ENCODE measurements around the gene DACT3. TPM values are rescaled to one million over a fixed set of nuclear protein-coding genes. Genes with fewer than 3 reads are reported as not detected.
"Not testable (repeated sequence)": the region's sequence is repeated elsewhere in the genome, so short reads cannot be mapped to it uniquely, and the experiment has no call there.

Gene DACT3
- total RNA-seq, 4 donors from 2014 or later, result 1.3 to 4.1 (median 2.6) TPM

- TF ChIP-seq POLR2A (IDR thresholded peaks at IDR 0.05) (no peak), CTCF (IDR thresholded peaks at IDR 0.05) (no peak)
- no peak overlapping the region for H3K4me3 ChIP-seq (ENCODE audit: low read depth, poor library complexity, severe bottlenecking)
- no peak for DNase-seq (ENCODE audit: low spot score in 2 of 2)
- 70 to 71% methylated on average over 12 to 14 of the region's 14 CpGs for WGBS, 2 donors
- intact Hi-C loops (cut with DNase I; ENCODE audit: low total_unique reads), result no loop called here
Observed at GRCh38 chr19:46630586-46631205, 30.3 kb downstream of the DACT3 start.

- intact Hi-C loops (cut with DNase I; ENCODE audit: low total_unique reads), result no loop called here
- TF ChIP-seq POLR2A (IDR thresholded peaks at IDR 0.05) (no peak), CTCF (IDR thresholded peaks at IDR 0.05) (no peak)
- 85 to 89% methylated on average over 15 of the region's 15 CpGs for WGBS, 2 donors
- no peak for DNase-seq (ENCODE audit: low spot score in 2 of 2)
- no peak overlapping the region for H3K4me3 ChIP-seq (ENCODE audit: low read depth, poor library complexity, severe bottlenecking)
Observed at GRCh38 chr19:46629546-46630025, 31.4 kb downstream of the DACT3 start.

- intact Hi-C loops (cut with DNase I; ENCODE audit: low total_unique reads); H3K4me3 ChIP-seq (ENCODE audit: low read depth, poor library complexity, severe bottlenecking); DNase-seq (ENCODE audit: low spot score in 2 of 2): not testable (repeated sequence)
- WGBS, 2 donors, result 92 to 96% methylated on average over 7 of the region's 7 CpGs
Observed at GRCh38 chr19:46628970-46629369, 32.0 kb downstream of the DACT3 start.

GRCh38 chr19:46626446-46626845 is 34.5 kb downstream of the DACT3 start:
- TF ChIP-seq POLR2A (IDR thresholded peaks at IDR 0.05), result no peak
- TF ChIP-seq CTCF (IDR thresholded peaks at IDR 0.05), result no peak
- H3K4me3 ChIP-seq (ENCODE audit: low read depth, poor library complexity, severe bottlenecking), result no peak overlapping the region
- intact Hi-C loops (cut with DNase I; ENCODE audit: low total_unique reads), result no loop called here
- no peak for DNase-seq (ENCODE audit: low spot score in 2 of 2)
- 56 to 61% methylated on average over 13 to 14 of the region's 14 CpGs for WGBS, 2 donors

GRCh38 chr19:46625731-46626130 is 35.3 kb downstream of the DACT3 start:
- WGBS, 2 donors, result 64 to 71% methylated on average over 9 to 12 of the region's 12 CpGs
- TF ChIP-seq CTCF (IDR thresholded peaks at IDR 0.05) (no peak), POLR2A (IDR thresholded peaks at IDR 0.05) (no peak)
- no peak overlapping the region for H3K4me3 ChIP-seq (ENCODE audit: low read depth, poor library complexity, severe bottlenecking)
- intact Hi-C loops (cut with DNase I; ENCODE audit: low total_unique reads), result no loop called here
- DNase-seq (ENCODE audit: low spot score in 2 of 2), result no peak

GRCh38 chr19:46624958-46625661 is 35.9 kb downstream of the DACT3 start, which contains the start of gene PTGIR:
Gene PTGIR (minus strand): TSS chr19:46625089. CDS start chr19:46624225, 864 bp downstream.
- DNase-seq (ENCODE audit: low spot score in 2 of 2), result peak; percentile 77 to 95
- TF ChIP-seq POLR2A (IDR thresholded peaks at IDR 0.05) (no peak), CTCF (IDR thresholded peaks at IDR 0.05) (no peak)
- intact Hi-C loops (cut with DNase I; ENCODE audit: low total_unique reads), result no loop called here
- no peak within 1 kb of the TSS for H3K4me3 ChIP-seq (ENCODE audit: low read depth, poor library complexity, severe bottlenecking)
- 20 to 31% methylated on average over 13 of the region's 13 CpGs for WGBS, 2 donors

All from lower leg skin (tissue), 4 donors.